ENCODE measurements around the gene RNASEH2C. TPM values are rescaled to one million over a fixed set of nuclear protein-coding genes. Genes with fewer than 3 reads are reported as not detected.
"Not testable (repeated sequence)": the region's sequence is repeated elsewhere in the genome, so short reads cannot be mapped to it uniquely, and the experiment has no call there.

Gene RNASEH2C
- total RNA-seq, 1 experiment from 2014 or later, result 76.4 TPM

- H3K4me3 ChIP-seq (ENCODE audit: low read depth, low read length), result no peak overlapping the region
- no peaks in the 10 kb centered on the region; the same call in 1 of the 2 replicates for H3K9me3 ChIP-seq
- Mint-ChIP-seq H3K27me3 (ENCODE audit: insufficient read depth, unreplicated experiment) (no peaks in the 10 kb centered on the region), H3K36me3 (ENCODE audit: insufficient read depth, unreplicated experiment) (peaks cover 7% of the 10 kb centered on the region), H3K27ac (ENCODE audit: unreplicated experiment) (no peak overlapping the region), H3K9me3 (ENCODE audit: unreplicated experiment) (no peaks in the 10 kb centered on the region), H3K4me1 (ENCODE audit: low read depth, unreplicated experiment) (peaks cover 13% of the 10 kb centered on the region), H3K4me3 (ENCODE audit: unreplicated experiment) (no peak overlapping the region)
- peaks cover 10% of the 10 kb centered on the region for H3K4me1 ChIP-seq
- no peak for DNase-seq
- CTCF ChIA-PET, result no interaction called here
- H3K36me3 ChIP-seq (ENCODE audit: control insufficient read depth, insufficient read depth, low read length), result no peaks in the 10 kb centered on the region
- H3K27me3 ChIP-seq (replicated peaks; ENCODE audit: control insufficient read depth, insufficient read depth, low read length), result no peaks in the 10 kb centered on the region
- TF ChIP-seq CTCF (IDR thresholded peaks at IDR 0.05; ENCODE audit: insufficient read depth in 1 of 2, low read depth in 1 of 2, low read length in 1 of 2, severe bottlenecking in 1 of 2, unreplicated experiment in 1 of 2), result no peak
- intact Hi-C loops (cut with micrococcal nuclease; ENCODE audit: unreplicated experiment), result no loop called here
- POLR2A ChIA-PET, result no interaction called here
- no TSS peak for BruUV-seq (replicated peaks)
Observed at GRCh38 chr11:65766535-65766934, 45.9 kb upstream of the RNASEH2C start.

GRCh38 chr11:65764434-65764833, 43.8 kb upstream of the RNASEH2C start:
- no peaks in the 10 kb centered on the region for H3K27me3 ChIP-seq (replicated peaks; ENCODE audit: control insufficient read depth, insufficient read depth, low read length)
- no peak for DNase-seq
- no peaks in the 10 kb centered on the region for H3K9me3 Mint-ChIP-seq (ENCODE audit: unreplicated experiment)
- no peak for TF ChIP-seq CTCF (IDR thresholded peaks at IDR 0.05; ENCODE audit: insufficient read depth in 1 of 2, low read depth in 1 of 2, low read length in 1 of 2, severe bottlenecking in 1 of 2, unreplicated experiment in 1 of 2)
- no peaks in the 10 kb centered on the region; the same call in 1 of the 2 replicates for H3K9me3 ChIP-seq
- H3K4me3 Mint-ChIP-seq (ENCODE audit: unreplicated experiment), result no peak overlapping the region
- H3K27ac Mint-ChIP-seq (ENCODE audit: unreplicated experiment), result no peak overlapping the region
- H3K27me3 Mint-ChIP-seq (ENCODE audit: insufficient read depth, unreplicated experiment), result no peaks in the 10 kb centered on the region
- no peaks in the 10 kb centered on the region for H3K4me1 ChIP-seq
- no peaks in the 10 kb centered on the region for H3K36me3 ChIP-seq (ENCODE audit: control insufficient read depth, insufficient read depth, low read length)
- ChIA-PET CTCF (interaction anchor here (0.6 to 1.1 kb wide), 2 partner anchors 44 to 225 kb away, joined by 4 to 5 read pairs; partner anchors contain the start of gene RNASEH2C), POLR2A (interaction anchor here (0.7 kb wide), 1 partner anchor 52 kb away, joined by 3 read pairs; no protein-coding TSS in a partner anchor)
- H3K36me3 Mint-ChIP-seq (ENCODE audit: insufficient read depth, unreplicated experiment), result no peaks in the 10 kb centered on the region
- intact Hi-C loops (cut with micrococcal nuclease; ENCODE audit: unreplicated experiment), result no loop called here
- no TSS peak for BruUV-seq (replicated peaks)
- no peak overlapping the region for H3K4me3 ChIP-seq (ENCODE audit: low read depth, low read length)
- H3K4me1 Mint-ChIP-seq (ENCODE audit: low read depth, unreplicated experiment), result no peaks in the 10 kb centered on the region

GRCh38 chr11:65762816-65763215, 42.2 kb upstream of the RNASEH2C start:
- BruUV-seq (replicated peaks); intact Hi-C loops (cut with micrococcal nuclease; ENCODE audit: unreplicated experiment); H3K4me3 ChIP-seq (ENCODE audit: low read depth, low read length); H3K27me3 Mint-ChIP-seq (ENCODE audit: insufficient read depth, unreplicated experiment); H3K36me3 ChIP-seq (ENCODE audit: control insufficient read depth, insufficient read depth, low read length); DNase-seq; POLR2A ChIA-PET; H3K4me1 ChIP-seq; H3K4me3 Mint-ChIP-seq (ENCODE audit: unreplicated experiment); H3K4me1 Mint-ChIP-seq (ENCODE audit: low read depth, unreplicated experiment); H3K36me3 Mint-ChIP-seq (ENCODE audit: insufficient read depth, unreplicated experiment); H3K9me3 Mint-ChIP-seq (ENCODE audit: unreplicated experiment); H3K9me3 ChIP-seq; CTCF ChIA-PET; H3K27me3 ChIP-seq (replicated peaks; ENCODE audit: control insufficient read depth, insufficient read depth, low read length); H3K27ac Mint-ChIP-seq (ENCODE audit: unreplicated experiment): not testable (repeated sequence)

GRCh38 chr11:65762169-65762568, 41.6 kb upstream of the RNASEH2C start:
- H3K4me3 ChIP-seq (ENCODE audit: low read depth, low read length); POLR2A ChIA-PET; H3K4me1 ChIP-seq; H3K9me3 Mint-ChIP-seq (ENCODE audit: unreplicated experiment); H3K36me3 ChIP-seq (ENCODE audit: control insufficient read depth, insufficient read depth, low read length); intact Hi-C loops (cut with micrococcal nuclease; ENCODE audit: unreplicated experiment); H3K9me3 ChIP-seq; H3K4me3 Mint-ChIP-seq (ENCODE audit: unreplicated experiment); BruUV-seq (replicated peaks); H3K27ac Mint-ChIP-seq (ENCODE audit: unreplicated experiment); H3K36me3 Mint-ChIP-seq (ENCODE audit: insufficient read depth, unreplicated experiment); CTCF ChIA-PET; DNase-seq; H3K27me3 Mint-ChIP-seq (ENCODE audit: insufficient read depth, unreplicated experiment); H3K4me1 Mint-ChIP-seq (ENCODE audit: low read depth, unreplicated experiment); H3K27me3 ChIP-seq (replicated peaks; ENCODE audit: control insufficient read depth, insufficient read depth, low read length): not testable (repeated sequence)
